Ovary (tissue), 9 donors: ENCODE data around the gene DDX51. TPM values are rescaled to one million over a fixed set of nuclear protein-coding genes. Genes with fewer than 3 reads are reported as not detected.

Experiments used
- DNase-seq, 5 donors: peaks; one replicate each; pipeline ENCODE4 v3.0.0-alpha.2; 2019 to 2020
- H3K27ac ChIP-seq, 2 donors: fragments of 200-600 bp; one replicate each; pipeline versions ENCODE4 v1.5.1 to v1.8.0; 2019 to 2022
- H3K27me3 ChIP-seq: fragments of 200-600 bp; one replicate; pipeline ENCODE4 v1.8.0; 2022
- H3K36me3 ChIP-seq: fragments of 200-600 bp; sonication (generic); one replicate; pipeline ENCODE4 v1.5.1; 2019
- H3K4me1 ChIP-seq: one replicate; pipeline ENCODE4 v1.8.1; 2013; ENCODE audit warnings: mild to moderate bottlenecking, moderate library complexity; ENCODE audit not compliant: insufficient read depth
- H3K4me3 ChIP-seq: fragments of 200-600 bp; sonication (generic); one replicate; pipeline ENCODE4 v1.5.1; 2017
- H3K9me3 ChIP-seq, 2 donors: fragments of 200-600 bp in 1 of 2; sonication (generic) in 1 of 2; one replicate each; pipeline versions ENCODE4 v1.5.1 to v1.8.1; 2013 to 2019; ENCODE audit warnings: mild to moderate bottlenecking in 1 of 2, moderate library complexity in 1 of 2
- EP300 ChIP-seq: sonication (generic); formaldehyde crosslinking; IDR thresholded peaks from one replicate; pipeline ENCODE4 v1.6.1; 2017; ENCODE audit warnings: antibody characterized with exemption
- POLR2A ChIP-seq: fragments of 450-650 bp; IDR thresholded peaks from one replicate; pipeline ENCODE4 v1.6.1; 2017; ENCODE audit warnings: antibody characterized with exemption, mild to moderate bottlenecking, moderate library complexity
- WGBS, 3 donors: extraction: QIAGEN DNeasy Blood & Tissue Kit in 1 of 3; methylation state at CpG; one replicate each; pipeline versions ENCODE4 v1.1.5 to v1.1.7; 2013 to 2017; 5-methylcytosine and 5-hydroxymethylcytosine counted together
- intact Hi-C, 4 donors: fragments of 100-400 bp; cut with DNase I; formaldehyde crosslinking; loops; one replicate each; pipeline versions ENCODE4 v1.11.0 to v1.15.1; 2022 to 2023
- polyA plus RNA-seq, 2 donors: library from polyadenylated mRNA; stranded (reverse); fragments of 200-250 nt in 1 of 2; fragments of 350-450 nt in 1 of 2; fragmentation: Illumina TruSeq in 1 of 2; extraction: RNeasy Lipid Tissue Mini Kit (QIAGEN cat#74804) in 1 of 2; gene quantifications; one replicate each; pipeline ENCODE4 v1.2.3, GENCODE V29; 2013 to 2014
- total RNA-seq, 7 donors: library from RNA; depleted of rRNA in 2 of 7; stranded (reverse); fragments of >200 nt in 2 of 7; fragmentation: NEBNext Ultra II Directional in 3 of 7; extraction: Animal tissue kit (Norgen Biotek cat#: 25700) in 3 of 7; gene quantifications; one replicate each; pipeline versions ENCODE4 v1.1.0 to v1.2.4, GENCODE V29; 2016 to 2023
- TF ChIP-seq, protein P1 (sequence below), 3 donors: fragments of 450-650 bp in 2 of 3; fragments of 200-600 bp in 1 of 3; IDR thresholded peaks; one replicate each; pipeline versions ENCODE4 v1.5.1 to v1.8.0; 2016 to 2022; ENCODE audit warnings: antibody characterized with exemption in 3 of 3, mild to moderate bottlenecking in 1 of 3
- donor health status: DM: no; HTN: no; CAD: no; lungs with moderate emphysema.
- donor health status: DM: no; HTN: no; CAD: no.
- donor health status: Bipolar disorder and iron deficiency.
- donor health status: DM: yes; HTN: yes; CAD: no.
- donor health status: DM: no; HTN: no; CAD: no.
- donor health status: DM: yes; HTN: yes; CAD: no.

Gene DDX51
- total and polyA plus RNA-seq, 9 donors: 10.0 to 26.2 (median 21.8) TPM

- Histone ChIP-seq H3K4me1 (no peaks in the 10 kb centered on the region), H3K9me3 (no peaks in the 10 kb centered on the region), H3K4me3 (no peak overlapping the region), H3K36me3 (no peaks in the 10 kb centered on the region), H3K27me3 (no peaks in the 10 kb centered on the region), H3K27ac (no peak overlapping the region)
- TF ChIP-seq, protein P1, sequence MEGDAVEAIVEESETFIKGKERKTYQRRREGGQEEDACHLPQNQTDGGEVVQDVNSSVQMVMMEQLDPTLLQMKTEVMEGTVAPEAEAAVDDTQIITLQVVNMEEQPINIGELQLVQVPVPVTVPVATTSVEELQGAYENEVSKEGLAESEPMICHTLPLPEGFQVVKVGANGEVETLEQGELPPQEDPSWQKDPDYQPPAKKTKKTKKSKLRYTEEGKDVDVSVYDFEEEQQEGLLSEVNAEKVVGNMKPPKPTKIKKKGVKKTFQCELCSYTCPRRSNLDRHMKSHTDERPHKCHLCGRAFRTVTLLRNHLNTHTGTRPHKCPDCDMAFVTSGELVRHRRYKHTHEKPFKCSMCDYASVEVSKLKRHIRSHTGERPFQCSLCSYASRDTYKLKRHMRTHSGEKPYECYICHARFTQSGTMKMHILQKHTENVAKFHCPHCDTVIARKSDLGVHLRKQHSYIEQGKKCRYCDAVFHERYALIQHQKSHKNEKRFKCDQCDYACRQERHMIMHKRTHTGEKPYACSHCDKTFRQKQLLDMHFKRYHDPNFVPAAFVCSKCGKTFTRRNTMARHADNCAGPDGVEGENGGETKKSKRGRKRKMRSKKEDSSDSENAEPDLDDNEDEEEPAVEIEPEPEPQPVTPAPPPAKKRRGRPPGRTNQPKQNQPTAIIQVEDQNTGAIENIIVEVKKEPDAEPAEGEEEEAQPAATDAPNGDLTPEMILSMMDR (IDR thresholded peaks at IDR 0.05): no peak
- TF ChIP-seq POLR2A: no peak
- no peak for TF ChIP-seq EP300
- 44 to 49% (median 46%) methylated on average over 23 to 24 of the region's 24 CpGs for WGBS, 3 donors
- peak in 1 of 5 donors; percentile 12 for DNase-seq
- intact Hi-C loops: no loop called here
Measured at GRCh38 chr12:132171293-132171967, 27.3 kb upstream of the DDX51 start.

- no peaks in the 10 kb centered on the region for H3K9me3 ChIP-seq
- H3K27me3 ChIP-seq: no peaks in the 10 kb centered on the region
- no peak overlapping the region for H3K4me3 ChIP-seq
- WGBS, 3 donors: 65 to 76% (median 70%) methylated on average over 33 of the region's 33 CpGs
- DNase-seq: peak in 1 of 5 donors; percentile 14
- no peak overlapping the region for H3K27ac ChIP-seq
- no peaks in the 10 kb centered on the region for H3K36me3 ChIP-seq
- TF ChIP-seq POLR2A (no peak), EP300 (no peak)
- TF ChIP-seq, protein P1 (IDR thresholded peaks at IDR 0.05): no peak
- intact Hi-C loops: no loop called here
- H3K4me1 ChIP-seq: no peaks in the 10 kb centered on the region
Measured at GRCh38 chr12:132170637-132171292, 26.6 kb upstream of the DDX51 start.

DNA sequence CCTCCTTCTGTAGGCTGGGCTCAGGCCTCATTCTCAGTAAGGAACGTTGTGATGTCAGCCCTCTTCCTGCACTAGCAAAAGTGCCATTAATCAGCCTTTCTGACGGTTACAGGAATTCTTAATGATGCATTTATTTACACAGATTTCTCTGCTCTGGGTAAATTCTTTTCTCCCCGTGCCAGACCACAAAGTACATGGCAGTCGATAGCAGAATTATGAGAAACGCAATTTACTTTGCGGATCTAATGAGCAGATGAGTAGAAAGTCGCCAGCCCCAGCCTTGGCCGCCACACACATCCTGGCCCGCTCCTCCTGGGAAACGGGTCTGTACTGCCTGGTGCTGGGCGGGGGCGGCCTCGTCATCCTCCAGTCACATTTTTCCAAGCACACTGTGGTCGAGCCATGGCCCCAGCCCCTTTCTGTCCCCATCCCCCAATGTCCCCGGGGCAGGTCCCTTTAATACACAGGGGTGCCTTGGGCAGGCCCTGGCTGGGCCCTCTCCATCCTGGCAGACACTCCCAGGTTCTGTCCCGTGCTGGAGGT lies 26.0 kb upstream of the DDX51 start:
- DNase-seq: peak in 1 of 5 donors; percentile 9
- H3K27me3 ChIP-seq: no peaks in the 10 kb centered on the region
- TF ChIP-seq EP300 (no peak), POLR2A (no peak)
- TF ChIP-seq, protein P1 (IDR thresholded peaks at IDR 0.05): no peak
- H3K4me1 ChIP-seq: no peaks in the 10 kb centered on the region
- no peak overlapping the region for H3K27ac ChIP-seq
- intact Hi-C loops: no loop called here
- WGBS, 3 donors: 16 to 26% (median 18%) methylated on average over 16 of the region's 16 CpGs
- no peaks in the 10 kb centered on the region for H3K36me3 ChIP-seq
- no peaks in the 10 kb centered on the region for H3K9me3 ChIP-seq
- H3K4me3 ChIP-seq: no peak overlapping the region

- no peak overlapping the region for H3K4me3 ChIP-seq
- intact Hi-C loops: loop anchor here in 1 of 4 donors (10.0 kb wide), 1 partner anchor 235 kb away; no protein-coding TSS in a partner anchor
- DNase-seq: peak in 1 of 5 donors; percentile 14
- TF ChIP-seq, protein P1 (IDR thresholded peaks at IDR 0.05): no peak
- TF ChIP-seq POLR2A: no peak
- no peak for TF ChIP-seq EP300
- no peaks in the 10 kb centered on the region for H3K36me3 ChIP-seq
- H3K27me3 ChIP-seq: no peaks in the 10 kb centered on the region
- 55 to 76% (median 61%) methylated on average over 9 to 17 of the region's 17 CpGs for whole genome bisulfite sequencing, 3 donors
- H3K27ac ChIP-seq: no peak overlapping the region
- H3K9me3 ChIP-seq: no peaks in the 10 kb centered on the region
- H3K4me1 ChIP-seq: no peaks in the 10 kb centered on the region
Measured at GRCh38 chr12:132169376-132169775, 25.3 kb upstream of the DDX51 start.
